ENCODE data around the gene TBC1D22A. TPM values are rescaled to one million over a fixed set of nuclear protein-coding genes. Genes with fewer than 3 reads are reported as not detected.

Gene TBC1D22A
- total and polyA plus RNA-seq, 2 donors from 2014 or later = 24.6 to 39.4 TPM

- H3K27me3 ChIP-seq (ENCODE audit: control insufficient read depth, insufficient read depth, low read length) = no peaks in the 10 kb centered on the region
- no peak for TF ChIP-seq CTCF (IDR thresholded peaks at IDR 0.05; ENCODE audit: borderline replicate concordance, extremely low read depth, insufficient read depth)
- no peak overlapping the region for H3K9ac ChIP-seq (ENCODE audit: low read length in 3 of 3)
- H3K36me3 ChIP-seq (ENCODE audit: control insufficient read depth in 2 of 3, insufficient read depth in 3 of 3, low read length in 3 of 3) = no peaks in the 10 kb centered on the region
- H3K4me1 ChIP-seq (ENCODE audit: control insufficient read depth in 2 of 3, insufficient read depth in 2 of 3, low read depth in 1 of 3, low read length in 3 of 3) = no peaks in the 10 kb centered on the region
- FAIRE-seq = no peak
- no peaks in the 10 kb centered on the region for H3K9me3 ChIP-seq (ENCODE audit: control insufficient read depth in 2 of 3, insufficient read depth in 1 of 3, low read length in 3 of 3)
- no peak overlapping the region for H3K4me3 ChIP-seq (ENCODE audit: low read length in 3 of 3)
- intact Hi-C loops (cut with DNase I) = no loop called here
- no peak overlapping the region for H3K27ac ChIP-seq (ENCODE audit: low read depth in 2 of 2, low read length in 2 of 2)
- peak in 1 of 5 donors; percentile 64 for DNase-seq
These were observed 447.1 kb downstream of the TBC1D22A start for GRCh38 chr22:47209547-47210023.

GRCh38 chr22:47210112-47210657 lies 447.7 kb downstream of the TBC1D22A start:
- Histone ChIP-seq H3K36me3 (ENCODE audit: control insufficient read depth in 2 of 3, insufficient read depth in 3 of 3, low read length in 3 of 3) (no peaks in the 10 kb centered on the region), H3K4me1 (ENCODE audit: control insufficient read depth in 2 of 3, insufficient read depth in 2 of 3, low read depth in 1 of 3, low read length in 3 of 3) (no peaks in the 10 kb centered on the region), H3K9me3 (ENCODE audit: control insufficient read depth in 2 of 3, insufficient read depth in 1 of 3, low read length in 3 of 3) (no peaks in the 10 kb centered on the region), H3K27me3 (ENCODE audit: control insufficient read depth, insufficient read depth, low read length) (no peaks in the 10 kb centered on the region), H3K27ac (ENCODE audit: low read depth in 2 of 2, low read length in 2 of 2) (no peak overlapping the region), H3K4me3 (ENCODE audit: low read length in 3 of 3) (no peak overlapping the region), H3K9ac (ENCODE audit: low read length in 3 of 3) (no peak overlapping the region)
- FAIRE-seq = no peak
- no peak for TF ChIP-seq CTCF (IDR thresholded peaks at IDR 0.05; ENCODE audit: borderline replicate concordance, extremely low read depth, insufficient read depth)
- intact Hi-C loops (cut with DNase I) = no loop called here
- DNase-seq = peak in 1 of 5 donors; percentile 51

- Histone ChIP-seq H3K4me1 (ENCODE audit: control insufficient read depth in 2 of 3, insufficient read depth in 2 of 3, low read depth in 1 of 3, low read length in 3 of 3) (no peaks in the 10 kb centered on the region), H3K36me3 (ENCODE audit: control insufficient read depth in 2 of 3, insufficient read depth in 3 of 3, low read length in 3 of 3) (no peaks in the 10 kb centered on the region), H3K27ac (ENCODE audit: low read depth in 2 of 2, low read length in 2 of 2) (no peak overlapping the region), H3K4me3 (ENCODE audit: low read length in 3 of 3) (no peak overlapping the region), H3K9me3 (ENCODE audit: control insufficient read depth in 2 of 3, insufficient read depth in 1 of 3, low read length in 3 of 3) (no peaks in the 10 kb centered on the region), H3K27me3 (ENCODE audit: control insufficient read depth, insufficient read depth, low read length) (no peaks in the 10 kb centered on the region), H3K9ac (ENCODE audit: low read length in 3 of 3) (no peak overlapping the region)
- intact Hi-C loops (cut with DNase I) = no loop called here
- TF ChIP-seq CTCF (IDR thresholded peaks at IDR 0.05; ENCODE audit: borderline replicate concordance, extremely low read depth, insufficient read depth) = no peak
- DNase-seq (no peak), FAIRE-seq (no peak)
These were observed 448.2 kb downstream of the TBC1D22A start for GRCh38 chr22:47210686-47211085.
